DMS114 treated with DMSO at 0.1 percent for 48 hours (cell line): ENCODE results near the gene GNG4.

ENCODE experiments used
- DNase-seq: peaks from one replicate; lab custom pipeline; 2025; ENCODE audit not compliant: unreplicated experiment; lab: John Stamatoyannopoulos, UW

GNG4 gene

DNA sequence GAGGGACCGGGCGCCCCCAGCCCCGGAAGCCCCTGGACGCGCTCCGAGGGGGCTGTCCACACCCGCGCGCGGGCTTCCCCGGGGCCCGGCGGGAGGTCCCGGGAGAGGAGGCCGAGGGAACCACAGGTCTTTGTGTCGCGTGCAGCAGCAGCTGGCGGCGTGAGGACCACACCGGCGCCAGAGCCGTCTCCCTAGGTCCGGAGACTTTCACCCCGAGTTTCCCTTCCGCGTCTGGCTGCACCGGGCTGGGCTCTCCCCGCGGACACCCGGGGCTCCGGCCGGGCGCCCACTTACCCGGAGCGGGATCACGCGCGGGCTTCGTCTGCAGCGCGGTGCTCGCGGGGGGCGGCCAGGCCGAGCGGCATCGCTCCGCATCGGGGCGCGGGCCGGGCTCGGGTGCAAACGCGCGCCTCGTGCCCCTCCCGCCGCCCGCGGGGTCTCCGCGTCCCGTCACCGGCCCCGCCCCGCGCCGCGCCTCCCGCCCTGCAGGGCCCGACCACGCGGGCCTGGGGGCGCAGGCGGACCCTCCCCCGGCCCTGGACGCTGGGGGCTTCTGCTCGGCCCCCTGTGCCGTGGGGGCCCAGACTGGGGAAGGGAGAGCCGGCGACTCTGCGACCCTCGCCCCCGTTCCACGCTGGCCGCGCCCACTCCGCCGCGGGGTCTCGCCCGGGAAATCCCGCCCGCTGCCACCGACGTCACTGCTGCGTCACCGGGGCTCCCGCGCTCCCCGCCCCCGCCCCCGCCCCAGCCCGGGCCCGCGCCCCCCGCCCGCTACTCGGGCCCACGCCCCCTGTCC, at the start of gene GNG4:
Gene GNG4 (minus strand): TSS at position 417 of the 796 bp plus-strand sequence. CDS start 65,946 bp downstream, outside the sequence.
- no peak for DNase-seq

GRCh38 chr1:235697508-235697907, 47.9 kb upstream of the GNG4 start:
- DNase-seq, result no peak

GRCh38 chr1:235689356-235689755, 39.8 kb upstream of the GNG4 start:
- DNase-seq, result no peak

GRCh38 chr1:235688096-235688495, 38.5 kb upstream of the GNG4 start:
- DNase-seq, result no peak

GRCh38 chr1:235683653-235684052, 34.1 kb upstream of the GNG4 start:
- no peak for DNase-seq

DNA sequence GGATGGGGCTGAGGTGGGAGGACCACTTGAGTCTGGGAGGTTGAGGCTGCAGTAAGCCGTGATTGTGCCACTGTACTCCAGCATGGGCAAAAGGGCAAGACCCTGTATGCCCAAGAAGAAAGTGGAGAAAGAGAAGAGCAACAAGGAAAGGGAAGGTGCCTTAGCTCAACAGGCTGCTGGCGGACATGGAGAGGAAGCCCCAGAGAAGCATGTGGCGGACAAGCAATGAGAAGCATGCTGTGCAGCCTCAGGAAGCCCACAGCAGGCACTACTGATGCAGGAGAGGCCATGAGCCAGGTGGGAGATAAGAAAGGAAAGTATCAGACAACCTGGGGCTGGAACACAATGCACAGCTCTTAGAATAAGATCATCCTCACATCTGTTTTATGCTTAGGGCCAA, 32.6 kb upstream of the GNG4 start:
- DNase-seq, result no peak

GRCh38 chr1:235679644-235680043, 30.1 kb upstream of the GNG4 start:
- DNase-seq, result no peak

GRCh38 chr1:235679005-235679404, 29.4 kb upstream of the GNG4 start:
- DNase-seq, result no peak

- no peak for DNase-seq
Measured at GRCh38 chr1:235675152-235675890, 25.7 kb upstream of the GNG4 start.

DNA sequence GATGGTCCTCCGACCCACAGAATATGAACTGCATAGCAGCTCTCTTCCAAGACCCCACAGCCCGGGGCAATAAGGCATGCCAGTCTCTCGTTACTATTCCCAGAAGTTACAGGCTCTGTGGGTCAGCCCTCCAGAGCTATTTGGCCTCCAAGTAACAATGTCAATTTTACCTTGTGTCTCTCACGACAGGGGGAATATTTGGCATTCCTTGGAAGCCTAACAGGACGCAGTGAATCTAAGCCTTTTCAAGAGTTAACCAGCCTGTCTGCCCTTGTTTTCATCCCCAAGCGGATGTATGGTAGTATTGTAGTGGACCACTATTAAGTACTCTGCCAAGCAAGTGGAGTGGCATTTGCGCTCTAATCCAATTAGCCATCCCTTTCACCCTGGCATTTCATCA, 24.4 kb upstream of the GNG4 start:
- no peak for DNase-seq

DNA sequence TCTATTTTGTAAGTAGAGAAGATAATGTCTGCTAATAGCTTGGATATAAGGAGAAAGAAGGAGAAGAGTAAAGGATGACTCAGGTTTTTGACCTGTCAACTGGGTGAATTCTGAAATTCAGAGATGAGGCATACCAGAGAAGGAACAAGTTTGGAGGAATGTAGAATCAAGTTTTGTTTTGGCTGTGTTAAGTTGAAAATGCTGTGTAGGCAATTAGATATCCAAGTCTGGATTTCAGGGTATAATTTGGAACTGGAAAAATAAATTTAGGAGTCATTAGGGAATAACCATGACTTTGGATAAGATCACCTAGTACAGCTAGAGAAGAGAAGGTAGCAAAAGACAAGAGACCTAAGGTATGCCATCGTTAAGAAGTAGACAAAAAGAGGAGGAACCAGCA, 22.4 kb upstream of the GNG4 start:
- DNase-seq, result no peak

GRCh38 chr1:235670157-235670776, 20.7 kb upstream of the GNG4 start:
- no peak for DNase-seq

DNA sequence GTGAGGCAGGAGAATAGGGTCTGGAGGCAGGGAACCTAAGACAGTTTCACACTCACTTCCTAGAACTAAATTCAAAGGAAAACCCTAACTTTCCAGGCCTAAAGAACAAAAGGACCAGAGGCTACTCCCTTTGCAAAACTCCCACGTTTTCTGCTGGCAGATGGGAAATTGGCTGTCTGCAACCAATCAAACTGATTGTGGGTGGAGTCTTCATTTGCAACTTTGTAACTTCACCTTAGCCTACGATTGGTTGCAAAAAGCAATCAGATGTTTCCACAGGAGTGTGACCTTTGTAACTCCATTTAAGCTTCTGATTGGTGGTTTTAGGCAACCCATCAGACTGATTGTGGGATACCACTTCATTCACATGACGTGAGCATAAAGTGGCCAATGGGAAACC, 19.7 kb upstream of the GNG4 start:
- no peak for DNase-seq

- DNase-seq, result no peak
Measured at GRCh38 chr1:235663628-235664027, 14.0 kb upstream of the GNG4 start.

GRCh38 chr1:235661568-235661967, 12.0 kb upstream of the GNG4 start:
- DNase-seq, result no peak

- DNase-seq, result no peak
Measured at GRCh38 chr1:235659186-235659771, 9.7 kb upstream of the GNG4 start.

DNA sequence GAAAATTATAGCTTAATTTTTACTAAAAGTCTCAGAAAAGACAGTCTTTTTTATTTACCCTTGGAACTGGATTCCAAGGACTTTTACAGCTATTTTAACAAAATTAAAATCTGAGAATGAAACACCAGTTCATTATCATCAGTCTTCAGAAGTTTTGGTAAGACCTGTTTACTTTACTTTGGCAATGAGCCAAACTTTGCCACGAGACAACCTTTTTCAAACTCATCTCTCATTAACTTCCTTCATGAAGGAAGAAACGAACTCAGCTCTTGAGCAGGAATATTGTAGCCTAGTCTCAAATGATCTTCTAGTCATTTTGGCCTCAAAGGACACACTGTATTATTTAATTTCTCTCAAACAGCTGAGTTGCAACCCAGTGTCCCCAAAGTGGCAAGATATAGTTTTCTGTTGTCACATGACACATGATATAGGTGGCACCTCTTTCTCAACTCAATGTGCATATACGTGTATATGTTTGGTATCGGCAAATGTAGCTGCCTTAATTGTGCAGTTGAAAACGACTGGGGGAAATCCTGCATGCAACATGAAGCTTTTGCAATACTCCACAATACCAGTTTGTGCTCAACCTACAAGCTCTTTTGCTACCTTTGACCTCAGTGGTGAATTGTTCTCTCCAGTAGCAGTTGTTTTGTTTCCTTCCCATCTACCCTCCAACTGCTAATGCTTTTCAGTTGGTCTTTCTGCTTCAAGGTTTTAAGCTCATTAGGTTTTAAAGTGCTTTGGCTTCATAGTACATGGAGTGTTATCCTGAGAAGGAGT, 8.4 kb upstream of the GNG4 start:
- no peak for DNase-seq

GRCh38 chr1:235657269-235657668, 7.7 kb upstream of the GNG4 start:
- DNase-seq, result no peak

- DNase-seq, result no peak
Measured at GRCh38 chr1:235652364-235652763, 2.8 kb upstream of the GNG4 start.

DNA sequence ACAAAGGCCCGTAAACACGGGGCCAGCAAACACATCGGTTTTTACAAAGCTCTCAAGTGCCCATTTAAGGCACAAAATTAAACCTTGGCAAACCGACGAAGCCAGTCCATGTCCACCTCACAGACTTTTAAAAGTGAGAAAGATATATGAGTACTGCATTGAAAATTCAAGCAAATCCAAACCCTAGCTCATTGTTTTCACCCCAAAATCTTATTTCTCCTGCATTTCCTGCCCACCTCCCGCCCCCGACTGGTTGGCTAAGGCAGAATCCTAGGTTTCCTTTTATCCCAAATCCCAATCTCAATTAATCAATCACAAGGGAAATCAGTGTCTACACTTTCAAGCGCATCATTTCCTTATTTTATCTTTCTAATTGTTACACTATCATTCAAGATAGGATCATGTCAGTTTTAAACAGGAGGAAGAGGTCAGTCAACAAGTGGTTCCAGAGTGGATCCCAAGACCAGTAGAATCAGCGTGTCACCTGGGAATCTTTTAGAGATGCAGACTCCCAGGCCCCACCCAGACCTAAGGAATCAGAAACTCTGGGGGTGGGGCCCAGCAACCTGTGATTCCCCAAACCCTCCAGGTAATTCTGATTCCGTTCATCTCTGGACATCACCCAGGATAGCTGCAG, 1.7 kb upstream of the GNG4 start:
- DNase-seq, result no peak
